ENCODE measurements around the gene FKRP.
"Not testable (repeated sequence)": the region's sequence is repeated elsewhere in the genome, so short reads cannot be mapped to it uniquely, and the experiment has no call there.

The FKRP gene

DNA sequence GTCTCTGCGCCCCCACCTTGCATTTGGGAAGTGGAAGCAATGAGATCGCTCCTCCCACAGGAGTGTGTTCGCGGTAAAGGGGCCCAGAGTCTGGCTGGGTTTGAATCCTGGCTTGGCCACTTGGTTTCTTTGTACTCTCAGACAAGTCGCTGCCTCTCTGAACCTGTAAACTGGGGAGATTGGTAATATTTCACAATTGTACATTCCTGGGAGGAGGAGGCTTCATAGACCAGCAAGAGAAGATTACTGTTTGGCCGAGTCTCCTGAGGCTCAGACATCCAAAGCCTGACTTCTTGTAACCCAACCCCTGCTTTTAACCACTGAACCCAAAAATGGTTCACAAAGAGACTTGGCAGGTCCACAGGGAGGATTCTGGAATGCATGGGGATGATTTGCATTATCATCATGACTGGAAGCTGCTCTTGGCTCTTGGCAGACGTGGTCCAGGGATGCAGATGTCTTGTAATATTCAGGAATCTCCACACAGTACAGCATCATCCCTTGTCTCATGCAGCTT is 14.0 kb downstream of the FKRP start:
- no peak for FAIRE-seq

DNA sequence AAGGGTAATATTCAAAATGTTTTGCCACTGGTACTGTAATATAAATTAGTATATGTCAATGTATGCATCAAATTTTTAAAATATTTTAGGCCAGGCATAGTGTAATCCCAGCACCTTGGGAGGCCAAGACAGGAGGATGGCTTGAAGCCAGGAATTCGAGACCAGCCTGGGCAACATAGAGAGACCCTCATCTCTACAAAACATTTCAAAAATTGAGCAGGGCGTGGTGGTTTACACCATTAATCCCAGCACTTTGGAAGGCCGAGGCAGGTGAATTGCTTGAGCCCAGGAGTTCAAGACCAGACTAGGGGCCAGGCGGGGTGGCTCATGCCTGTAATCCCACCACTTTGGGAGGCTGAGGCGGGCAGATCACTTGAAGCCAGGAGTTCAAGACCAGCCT is 14.5 kb downstream of the FKRP start:
- no peak for FAIRE-seq

DNA sequence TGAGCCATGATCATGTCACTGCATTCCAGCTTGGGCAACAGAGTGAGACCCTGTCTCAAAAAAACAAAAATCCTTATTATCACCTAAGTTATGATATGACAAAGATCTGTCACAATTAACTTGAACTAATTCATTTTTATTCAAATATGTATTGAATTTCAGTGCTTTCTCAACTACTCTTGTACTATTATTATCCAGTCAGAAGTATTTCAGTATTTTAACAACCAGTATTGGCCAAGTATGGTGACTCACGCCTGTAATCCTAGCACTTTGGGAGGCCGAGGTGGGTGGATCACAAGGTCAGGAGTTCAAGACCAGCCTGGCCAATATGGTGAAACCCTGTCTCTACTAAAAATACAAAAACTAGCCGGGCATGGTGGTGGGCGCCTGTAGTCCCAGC is 15.0 kb downstream of the FKRP start:
- not testable (repeated sequence) for FAIRE-seq

DNA sequence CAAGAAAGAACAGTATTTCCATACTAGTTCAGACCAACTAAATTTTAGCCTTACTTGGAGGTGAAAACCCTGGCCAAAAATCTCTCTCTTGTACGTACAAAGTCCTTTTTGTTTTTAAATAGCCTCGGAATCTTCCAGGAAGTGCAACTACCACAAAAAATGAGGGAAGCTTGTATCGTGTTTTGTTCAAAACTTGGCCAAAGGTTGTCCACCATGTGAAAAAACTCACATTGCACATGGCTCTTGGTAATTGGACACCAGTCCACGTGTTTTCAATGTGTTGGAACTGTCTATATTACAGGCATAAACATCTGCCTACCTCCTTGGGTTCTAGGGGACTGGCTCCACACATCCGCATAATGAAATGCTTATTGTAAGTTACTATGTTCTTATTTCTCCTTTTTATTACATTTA is 15.6 kb downstream of the FKRP start:
- no peak for FAIRE-seq

DNA sequence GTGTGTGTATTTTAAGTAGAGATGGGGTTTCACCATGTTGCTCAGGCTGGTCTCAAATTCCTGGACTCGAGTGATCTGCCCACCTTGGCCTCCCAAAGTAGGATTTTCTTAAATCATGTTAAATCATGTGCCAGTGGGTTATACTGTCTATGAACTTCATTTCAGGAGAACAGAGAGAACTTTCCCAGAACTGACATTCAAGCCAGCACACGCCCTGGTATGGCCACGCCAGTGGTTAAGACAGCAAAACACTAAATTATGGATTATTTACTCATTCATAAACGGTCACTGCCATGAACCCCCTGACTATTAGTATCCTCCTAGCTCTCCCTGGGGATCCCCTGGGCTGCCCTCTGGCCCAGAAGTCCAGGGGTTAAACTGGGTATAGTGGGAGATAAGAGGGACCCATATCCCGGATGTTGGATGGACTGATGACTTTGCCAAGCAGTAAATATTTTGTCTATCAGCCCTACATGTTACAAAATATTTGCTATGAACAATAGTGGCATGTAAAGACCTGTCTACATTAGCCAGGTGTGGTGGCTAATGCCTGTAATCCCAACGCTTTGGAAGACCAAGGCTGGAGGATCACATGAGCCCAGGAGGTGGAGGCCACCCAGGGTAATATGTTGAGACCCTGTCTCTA is 16.5 kb downstream of the FKRP start:
- FAIRE-seq, result no peak

DNA sequence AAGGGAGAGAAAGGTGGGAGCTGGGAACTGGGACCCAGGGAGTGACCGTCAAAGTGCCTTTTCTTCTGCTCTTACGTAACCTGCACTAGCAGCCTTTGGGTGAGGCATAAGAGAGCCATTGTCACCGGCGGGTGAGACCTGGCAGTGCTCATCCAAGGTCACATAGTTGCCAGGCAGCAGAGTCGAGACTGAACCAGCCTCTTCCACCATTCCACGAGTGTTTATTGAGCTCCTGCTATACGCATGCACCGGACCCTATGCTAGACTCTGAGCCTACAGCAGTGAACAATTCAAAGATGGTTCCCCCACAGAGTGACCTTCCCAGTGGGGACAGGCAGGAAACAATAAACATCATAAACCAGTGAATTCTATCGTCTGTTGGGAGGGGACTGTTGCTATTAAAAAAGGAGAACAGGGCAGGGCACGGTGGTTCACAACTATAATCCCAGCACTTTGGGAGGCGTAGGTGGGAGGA is 19.0 kb downstream of the FKRP start:
- FAIRE-seq, result no peak

DNA sequence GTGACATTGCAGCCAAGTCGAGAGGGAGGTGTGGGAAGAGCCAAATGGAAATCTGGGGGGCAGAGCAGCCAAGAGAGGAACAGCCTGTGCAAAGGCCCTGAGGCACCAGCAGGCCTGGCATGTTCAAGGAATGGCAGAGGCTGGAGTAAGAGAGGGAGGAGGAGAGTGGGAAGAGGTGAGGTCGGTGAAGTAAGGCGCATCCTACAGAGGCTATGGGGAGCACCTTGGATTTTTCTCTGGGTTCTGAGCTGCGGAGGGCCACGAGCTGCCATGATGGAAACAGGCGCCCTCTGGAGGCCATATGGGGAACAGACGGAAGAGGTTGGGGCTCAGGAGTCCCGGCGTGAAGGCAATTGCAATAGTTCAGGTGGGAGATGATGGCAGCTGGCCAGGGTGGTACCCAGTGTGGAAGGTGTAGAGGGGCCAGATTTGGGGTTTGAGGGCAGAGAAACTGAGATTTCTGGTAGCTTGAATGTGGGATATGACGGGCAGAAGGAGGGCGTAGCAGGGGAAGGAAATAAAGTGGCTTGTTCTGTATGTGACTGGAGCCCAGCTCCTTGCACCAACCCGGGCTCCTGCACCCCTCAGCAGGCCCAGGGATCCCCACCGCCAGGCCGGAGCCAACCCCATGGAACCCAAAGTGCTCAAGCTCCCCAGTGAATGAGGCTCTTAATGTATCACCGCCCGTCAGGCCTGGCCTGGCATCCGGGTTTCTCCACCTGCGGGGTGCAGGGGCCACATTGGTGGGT is 20.9 kb downstream of the FKRP start:
- FAIRE-seq, result no peak

DNA sequence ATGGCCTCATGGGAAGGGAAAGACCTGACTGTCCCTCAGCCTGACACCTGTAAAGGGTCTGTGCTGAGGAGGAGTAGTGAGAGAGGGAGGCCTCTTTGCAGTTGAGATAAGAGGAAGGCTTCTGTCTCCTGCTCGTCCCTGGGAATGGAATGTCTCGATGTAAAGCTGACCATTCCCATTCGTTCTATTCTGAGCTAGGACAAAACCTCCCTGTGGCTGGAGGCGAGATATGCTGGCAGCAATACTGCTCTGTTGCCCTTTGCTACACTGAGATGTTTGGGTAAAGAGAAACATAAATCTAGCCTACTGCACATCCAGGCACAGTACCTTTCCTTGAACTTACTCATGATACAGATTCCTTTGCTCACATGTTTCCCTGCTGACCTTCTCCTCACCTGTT is 22.9 kb downstream of the FKRP start:
- not testable (repeated sequence) for FAIRE-seq

DNA sequence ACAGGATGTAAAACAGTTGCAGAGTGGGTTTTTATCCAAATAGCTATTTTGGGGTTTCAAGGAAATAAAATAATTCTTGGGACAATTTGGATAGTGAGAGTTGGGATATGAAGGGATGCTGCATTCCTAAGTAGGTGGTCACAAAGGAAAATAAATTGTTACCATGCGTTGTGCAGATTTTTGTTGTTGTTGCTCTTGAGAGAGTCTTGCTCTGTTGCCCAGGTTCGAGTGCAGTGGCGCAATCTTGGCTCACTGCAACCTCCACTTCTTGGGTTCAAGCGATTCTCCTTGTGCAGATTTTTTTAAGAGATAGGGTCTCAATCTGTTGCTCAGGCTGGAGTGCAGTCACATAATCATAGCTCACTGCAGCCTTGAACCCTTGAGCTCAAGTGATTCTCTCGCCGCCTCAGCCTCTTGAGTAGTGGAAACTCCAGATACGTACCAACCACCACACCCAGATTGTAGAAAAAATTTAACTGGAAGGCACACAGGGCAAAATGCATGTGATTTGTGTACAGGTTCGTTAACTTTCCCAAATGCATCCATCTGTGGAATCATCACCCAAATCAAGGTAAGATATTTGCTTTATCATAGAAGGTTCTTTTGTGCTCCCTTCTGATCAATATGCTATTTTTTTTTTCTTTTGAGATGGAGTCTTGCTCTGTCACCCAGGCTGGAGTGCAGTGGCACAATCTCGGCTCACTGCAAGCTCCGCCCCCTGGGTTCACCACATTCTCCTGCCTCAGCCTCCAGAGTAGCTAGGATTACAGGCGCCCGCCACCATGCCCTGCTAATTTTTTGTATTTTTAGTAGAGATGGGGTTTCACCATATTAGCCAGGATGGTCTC is 26.5 kb downstream of the FKRP start:
- FAIRE-seq, result no peak

DNA sequence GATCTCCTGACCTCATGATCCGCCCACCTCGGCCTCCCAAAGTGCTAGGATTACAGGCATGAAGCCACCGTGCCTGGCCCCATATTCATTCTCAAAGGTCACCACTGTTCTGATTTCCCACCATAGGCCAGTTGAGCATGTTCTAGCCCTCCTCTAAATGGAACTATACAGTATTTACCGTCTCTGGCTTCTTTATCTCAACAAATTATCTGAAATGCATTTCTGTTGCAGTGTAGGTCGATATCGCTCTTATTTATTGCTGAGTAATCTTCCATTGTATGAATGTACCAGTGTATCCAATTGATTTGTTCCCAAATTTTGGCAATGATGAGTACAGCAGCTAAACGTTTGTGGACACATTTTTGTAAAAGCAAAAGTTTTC is 27.2 kb downstream of the FKRP start:
- FAIRE-seq, result no peak

DNA sequence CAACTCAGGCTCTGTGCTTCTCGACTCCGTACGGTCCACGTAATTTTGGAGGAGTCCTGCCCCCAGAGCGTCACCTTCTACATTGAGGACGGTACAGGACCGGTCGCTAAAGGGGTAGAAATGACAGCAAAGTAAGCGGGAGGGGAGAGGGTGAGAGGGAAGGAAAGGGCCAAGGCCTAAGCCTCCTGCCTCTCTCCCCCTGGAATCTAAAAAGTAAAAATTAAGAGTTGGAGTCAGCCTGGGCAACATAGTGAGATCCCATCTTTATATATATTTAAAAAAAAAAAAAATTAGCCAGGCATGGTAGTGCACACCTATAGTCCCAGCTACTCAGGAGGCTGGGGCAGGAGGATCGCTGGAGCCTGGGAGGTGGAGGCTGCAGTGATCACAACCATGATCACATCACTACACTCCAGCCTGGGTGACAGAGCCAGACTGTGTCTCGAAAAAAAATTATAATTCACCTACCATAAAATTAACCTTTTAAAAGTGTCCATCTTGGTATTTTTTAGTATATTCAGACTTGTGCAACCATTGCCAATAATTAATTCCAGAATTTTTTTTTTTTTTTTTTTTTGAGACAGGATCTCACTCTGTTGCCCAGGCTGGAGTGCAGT is 29.9 kb downstream of the FKRP start:
- no peak for FAIRE-seq

DNA sequence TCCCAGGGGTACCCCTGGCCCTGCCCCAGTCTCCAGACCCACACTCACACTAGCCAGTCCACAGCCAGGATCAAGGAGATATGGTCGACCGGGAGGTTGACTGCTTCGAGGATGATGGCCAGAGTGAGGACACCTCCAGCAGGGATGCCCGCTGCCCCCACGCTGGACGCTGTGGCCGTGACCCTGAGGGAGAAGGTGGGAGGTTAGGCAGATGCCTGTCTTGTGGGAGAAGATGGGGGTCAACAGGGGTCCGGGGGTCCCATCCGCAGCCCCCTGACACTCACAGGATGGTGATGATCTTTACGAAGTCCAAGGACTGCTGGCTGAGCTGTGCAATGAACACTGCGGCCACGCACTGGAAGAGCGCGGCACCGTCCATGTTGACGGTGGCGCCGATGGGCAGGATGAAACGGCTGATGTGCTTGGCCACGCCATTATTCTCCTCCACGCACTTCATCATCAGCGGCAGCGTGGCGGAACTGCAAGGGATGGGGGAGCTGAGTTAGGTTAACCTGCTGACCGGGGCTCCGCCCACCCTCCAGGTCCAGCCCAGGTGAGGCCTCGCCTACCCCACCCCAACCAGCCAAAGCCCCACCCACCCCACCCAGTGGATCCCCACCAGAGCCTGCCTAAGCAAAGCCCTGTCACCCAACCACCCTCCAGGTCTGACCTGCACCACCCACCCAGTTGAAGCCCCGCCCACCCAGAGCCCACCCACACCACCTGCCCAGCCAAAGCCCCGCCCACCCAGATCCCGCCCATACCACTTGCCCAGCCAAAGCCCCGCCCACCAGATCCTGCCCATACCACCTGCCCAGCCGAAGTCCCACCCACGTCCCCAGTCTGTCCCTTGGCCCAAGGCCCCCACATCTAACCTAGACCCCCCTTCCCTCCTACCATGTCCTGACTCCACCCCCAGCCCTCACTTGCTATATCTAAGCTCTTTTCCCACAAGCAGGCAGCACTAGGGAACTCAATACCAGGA is 31.4 kb downstream of the FKRP start:
- FAIRE-seq, result no peak

DNA sequence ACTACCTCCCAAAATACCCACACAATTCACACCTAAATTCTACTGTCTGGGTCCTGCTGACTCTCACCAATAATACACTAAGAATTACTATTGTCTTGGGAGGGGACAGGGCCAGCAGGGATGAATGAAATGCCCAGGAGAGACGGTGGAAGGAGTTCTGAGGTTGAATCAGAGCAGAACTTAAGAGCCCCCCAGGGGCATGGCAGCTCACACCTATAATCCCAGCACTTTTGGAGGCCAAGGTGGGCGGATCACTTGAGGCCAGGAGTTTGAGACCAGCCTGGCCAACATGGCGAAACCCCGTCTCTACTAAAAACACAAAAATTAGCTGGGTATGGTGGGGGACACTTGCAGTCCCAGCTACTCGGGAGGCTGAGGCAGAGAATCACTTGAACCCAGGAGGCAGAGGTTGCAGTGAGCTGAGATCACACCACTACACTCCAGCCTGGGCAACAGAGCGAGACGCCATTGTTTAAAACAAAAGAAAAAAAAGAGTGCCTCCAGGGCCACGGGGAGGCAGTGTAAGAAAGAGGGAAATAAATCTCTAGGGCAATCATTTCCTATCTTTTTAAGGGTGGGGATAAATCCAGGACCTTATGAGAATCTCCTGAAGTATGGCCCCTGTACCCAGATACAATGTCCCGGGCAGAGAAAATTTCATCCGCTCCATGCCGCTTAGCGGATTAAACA is 32.2 kb downstream of the FKRP start:
- FAIRE-seq, result not testable (repeated sequence)

DNA sequence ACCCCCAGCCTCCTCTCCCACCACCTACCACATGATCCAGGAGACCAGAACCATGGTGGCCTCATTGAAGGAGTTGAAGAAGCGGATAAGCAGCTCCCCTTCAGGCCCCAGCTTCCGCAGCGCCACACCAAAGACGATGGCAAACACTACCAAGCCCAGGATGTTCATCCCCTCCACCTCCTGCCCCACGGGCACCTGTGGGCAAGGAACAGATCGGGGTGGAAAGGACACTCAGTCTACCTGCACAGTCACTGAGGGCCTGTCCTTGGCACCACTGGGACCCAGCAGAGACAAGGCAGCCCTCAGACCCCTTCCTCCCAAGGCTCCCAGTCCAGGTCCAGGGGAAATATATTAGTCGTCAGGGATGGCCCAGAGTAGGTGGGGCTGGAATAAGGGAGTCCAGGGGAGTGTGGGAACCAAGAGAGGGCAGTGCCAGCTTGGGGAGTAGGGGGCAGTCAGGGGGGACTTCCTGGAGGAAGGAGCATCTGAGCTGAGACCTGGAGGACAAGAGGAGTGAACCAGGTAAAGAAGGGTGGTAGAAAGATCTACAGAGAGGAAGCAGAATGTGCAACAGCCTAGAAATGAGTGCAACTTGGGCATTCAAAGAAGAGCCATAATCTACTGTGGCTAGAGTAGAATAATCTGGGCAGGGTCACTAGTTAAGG is 36.6 kb downstream of the FKRP start:
- no peak for FAIRE-seq

DNA sequence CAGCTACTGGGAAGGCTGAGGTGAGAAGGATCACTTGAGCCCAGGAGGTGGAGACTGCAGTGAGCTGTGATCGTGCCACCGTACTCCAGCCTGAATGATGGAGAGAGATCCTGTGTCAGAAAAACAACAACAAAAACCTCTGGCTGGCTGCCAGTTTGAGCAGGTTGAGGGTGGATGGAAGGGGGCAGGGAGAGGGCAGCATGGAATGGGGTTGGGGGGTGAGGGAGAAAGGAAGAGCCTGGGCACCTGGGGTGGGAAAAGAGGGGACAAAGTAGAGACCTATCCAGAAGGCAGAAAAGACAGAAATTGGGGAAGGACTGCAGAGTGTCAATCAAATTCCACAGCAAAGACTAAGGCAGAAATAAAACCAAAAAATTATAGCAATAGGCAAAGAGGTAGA is 37.8 kb downstream of the FKRP start:
- FAIRE-seq, result no peak

DNA sequence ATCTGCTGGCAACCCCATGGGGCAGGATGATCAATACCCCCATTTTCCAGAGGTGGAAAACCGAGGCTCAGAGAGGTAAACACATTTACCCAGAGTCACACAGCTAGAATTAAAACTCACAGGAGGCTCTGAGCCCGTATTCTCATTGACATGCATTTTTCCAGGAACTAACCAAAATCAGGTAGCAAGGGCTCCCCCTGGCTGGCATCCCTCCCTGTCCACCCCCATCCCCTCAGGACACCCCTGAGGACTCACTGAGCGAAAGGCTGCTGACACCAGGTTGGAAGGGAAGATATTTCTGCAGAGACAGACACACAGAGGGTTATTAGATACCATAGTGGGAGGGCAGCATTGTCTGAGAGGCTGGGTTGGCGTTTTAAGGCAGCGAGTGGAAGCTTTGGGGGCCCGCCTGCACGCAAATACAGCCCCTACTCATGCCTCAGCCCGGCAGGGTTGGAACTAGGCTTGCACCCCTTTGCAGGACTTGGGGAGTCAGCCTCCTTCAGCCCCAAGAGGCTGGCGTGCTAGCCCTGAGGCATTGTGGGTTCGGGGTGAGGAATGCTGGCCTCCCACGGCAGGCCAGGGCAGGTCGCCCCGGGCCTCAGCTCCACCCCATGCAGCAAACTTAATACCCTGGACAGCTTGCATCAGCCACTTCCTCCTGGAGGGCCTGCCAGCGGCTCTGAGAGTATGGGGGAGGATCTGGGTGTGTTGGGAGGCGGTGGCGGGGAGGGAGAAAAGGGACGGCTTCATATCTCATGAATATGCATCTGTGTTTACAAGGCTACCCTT is 38.6 kb downstream of the FKRP start:
- FAIRE-seq, result no peak

DNA sequence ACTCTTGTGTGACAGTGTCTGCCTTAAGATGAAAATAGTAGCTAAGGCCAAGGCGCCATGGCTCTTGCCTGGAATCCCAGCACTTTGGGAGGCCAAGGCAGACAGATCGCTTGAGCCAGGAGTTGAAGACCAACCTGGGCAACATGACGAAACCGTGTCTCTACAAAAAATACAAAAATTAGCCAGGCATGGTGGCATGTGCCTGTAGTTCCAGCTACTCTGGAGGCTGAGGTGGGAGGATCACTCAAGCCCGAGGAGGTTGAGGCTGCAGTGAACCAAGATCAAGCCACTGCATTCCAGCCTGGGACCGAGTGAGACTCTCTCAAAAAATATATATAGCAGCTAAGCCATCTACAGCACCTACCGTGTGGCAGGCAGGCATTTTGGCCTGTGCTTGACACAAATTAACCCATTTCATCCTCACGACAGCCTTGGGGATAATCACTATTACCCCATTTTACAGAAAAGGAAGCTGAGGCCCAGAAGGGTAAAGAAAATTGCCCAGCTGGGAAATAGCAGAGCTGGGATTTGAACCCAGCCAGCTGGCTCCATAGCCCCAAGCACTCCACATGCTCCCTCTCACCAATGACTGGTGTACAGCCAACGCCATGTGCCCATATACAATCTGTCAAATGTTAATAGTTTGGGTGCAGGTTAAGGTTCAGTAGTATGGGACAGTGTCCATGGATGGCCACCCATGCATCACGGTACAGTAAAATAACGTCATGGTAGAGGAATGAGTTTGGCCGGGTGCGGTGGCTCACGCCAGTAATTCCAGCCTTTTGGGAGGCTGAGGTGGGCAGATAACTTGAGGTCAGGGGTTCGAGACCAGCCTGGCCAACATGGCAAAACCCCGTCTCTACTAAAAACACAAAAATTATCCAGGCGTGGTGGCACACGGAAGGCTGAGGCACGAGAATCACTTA is 39.5 kb downstream of the FKRP start:
- no peak for FAIRE-seq

DNA sequence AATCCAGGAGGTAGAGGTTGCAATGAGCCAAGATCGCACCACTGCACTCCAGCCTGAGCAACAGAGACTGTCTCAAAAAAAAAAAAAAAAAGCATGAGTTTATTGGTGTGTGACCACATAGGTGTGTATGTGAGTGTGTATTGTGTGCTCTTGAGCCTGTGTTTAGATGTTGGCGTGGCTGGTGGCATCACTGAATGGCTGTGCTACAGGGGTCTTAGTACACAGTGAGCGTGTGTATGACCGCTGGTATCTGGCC is 40.1 kb downstream of the FKRP start:
- no peak for FAIRE-seq
